Measurements from ENCODE around the gene GRIK5. TPM values are rescaled to one million over a fixed set of nuclear protein-coding genes. Genes with fewer than 3 reads are reported as not detected.

Gene GRIK5
- total and polyA plus RNA-seq, 2 donors (not counting 3 experiments of a cell fraction or from before 2014, with no cell fraction given) = 0.80 to 2.2 TPM

- Histone ChIP-seq H3K27me3 (ENCODE audit: control insufficient read depth in 2 of 2, insufficient read depth in 2 of 2, low read length in 2 of 2) (no peaks in the 10 kb centered on the region), H3K4me2 (ENCODE audit: insufficient read depth, low read length) (peak overlapping the region; percentile 44), H3K79me2 (ENCODE audit: control insufficient read depth, insufficient read depth, low read length) (no peaks in the 10 kb centered on the region), H3K9me1 (replicated peaks; ENCODE audit: control insufficient read depth, extremely low read depth, insufficient read depth, low read length) (no peaks in the 10 kb centered on the region), H3K27ac (ENCODE audit: insufficient read depth, low read depth, low read length) (peak overlapping the region; percentile 88), H3K36me3 (ENCODE audit: control insufficient read depth in 2 of 2, extremely low read depth in 1 of 2, insufficient read depth in 2 of 2, low read length in 2 of 2) (peaks cover 0 to 2% of the 10 kb centered on the region in 2 experiments), H4K20me1 (replicated peaks; ENCODE audit: control insufficient read depth, extremely low read depth, insufficient read depth, low read length) (no peaks in the 10 kb centered on the region), H3K4me3 (replicated peaks in 1 of 3; ENCODE audit: insufficient read depth in 1 of 3, low read depth in 1 of 3, low read length in 3 of 3) (no peak overlapping the region), H3K4me1 (ENCODE audit: control insufficient read depth, extremely low read depth, insufficient read depth, low read length) (peaks cover 29% of the 10 kb centered on the region), H2AFZ (ENCODE audit: low read depth, low read length) (peak overlapping the region; percentile 22), H3K9me3 (replicated peaks; ENCODE audit: control insufficient read depth, insufficient read depth, low read length) (no peaks in the 10 kb centered on the region), H3K9ac (replicated peaks; ENCODE audit: extremely low read depth, insufficient read depth, low read length) (peak overlapping the region; percentile 56)
- BruUV-seq (replicated peaks) = TSS peak; percentile 19
- TF ChIP-seq GATA2 (IDR thresholded peaks at IDR 0.05; ENCODE audit: insufficient read depth, insufficient read length, low read depth, low read length) (no peak), EZH2 (IDR thresholded peaks at IDR 0.05; ENCODE audit: borderline replicate concordance, low read depth, low read length, severe bottlenecking) (no peak), CTCF (IDR thresholded peaks at IDR 0.05; ENCODE audit: extremely low read depth in 1 of 2, insufficient read depth in 1 of 2, low read depth in 1 of 2, low read length in 2 of 2) (peak; percentile 26 to 47), POLR2A (IDR thresholded peaks at IDR 0.05; ENCODE audit: low read depth, low read length) (peak; percentile 42), MAX (IDR thresholded peaks at IDR 0.05; ENCODE audit: insufficient read depth, insufficient read length) (no peak), FOS (IDR thresholded peaks at IDR 0.05; ENCODE audit: borderline replicate concordance, insufficient read depth, low read length) (peak; percentile 100), JUN (IDR thresholded peaks at IDR 0.05; ENCODE audit: borderline replicate concordance, insufficient read depth, insufficient read length, low read depth) (peak; percentile 96), MYC (IDR thresholded peaks at IDR 0.05; ENCODE audit: low read depth, low read length) (no peak), POLR2AphosphoS5 (IDR thresholded peaks at IDR 0.05; ENCODE audit: insufficient read depth, low read depth, low read length) (peak; percentile 94)
- DNase-seq (ENCODE audit: low read depth, low spot score) = peak; percentile 97
- ChIA-PET CTCF (interaction anchor here (0.8 to 4.1 kb wide), 21 partner anchors 9 to 325 kb away, joined by 3 to 31 read pairs (median 4); partner anchors contain the start of genes GSK3A and POU2F2), POLR2A (interaction anchor here (0.6 to 1.4 kb wide), 3 partner anchors 10 to 28 kb away, joined by 3 to 11 read pairs (median 4); no protein-coding TSS in a partner anchor)
- FAIRE-seq = peak; percentile 100
- intact Hi-C loops (cut with micrococcal nuclease) = loop anchor here (1.0 to 2.0 kb wide), 4 partner anchors 8 to 212 kb away; partner anchors contain the start of gene MEGF8
- dilution Hi-C loops (cut with MboI; ENCODE audit: extremely low pct_ligation_motif_present, low sequenced_read_pairs) = no loop called here
These were observed 43.8 kb upstream of the GRIK5 start for GRCh38 chr19:42113641-42114348.

Data from endothelial cell of umbilical vein (primary cell).